AG04449 (cell line): ENCODE measurements around the gene SYT13.

Experiments
- CTCF ChIA-PET: fragments of 350-600 bp; formaldehyde crosslinking; extraction: SDS; loops from one replicate; lab custom pipeline; 2021; ENCODE audit warnings: antibody characterized with exemption; lab: Yijun Ruan, JAX
- POLR2A ChIA-PET: fragments of 400-600, 350-600 bp; formaldehyde crosslinking; extraction: SDS; loops from one replicate; lab custom pipeline; 2020; ENCODE audit warnings: antibody characterized with exemption, inconsistent platforms; lab: Yijun Ruan, JAX
- DNase-seq: peaks from one replicate; pipeline ENCODE4 v3.0.0-alpha.2; 2010; ENCODE audit warnings: low read depth, low spot score
- H3K4me3 ChIP-seq: 2 replicates; pipeline ENCODE4 v1.5.1; 2011; ENCODE audit warnings: low read depth, mild to moderate bottlenecking, control low read depth, low read length
- TF ChIP-seq, protein P1 (sequence below): IDR thresholded peaks from one replicate; pipeline ENCODE4 v1.5.1; 2011; ENCODE audit warnings: mild to moderate bottlenecking, moderate library complexity, low read length, control low read depth, inconsistent platforms; ENCODE audit not compliant: insufficient read depth; ENCODE audit errors: missing control alignments

The SYT13 gene

GRCh38 chr11:45219411-45219810 is 66.7 kb downstream of the SYT13 start:
- H3K4me3 ChIP-seq = no peak overlapping the region
- ChIA-PET POLR2A (no interaction called here), CTCF (no interaction called here)
- TF ChIP-seq, protein P1, sequence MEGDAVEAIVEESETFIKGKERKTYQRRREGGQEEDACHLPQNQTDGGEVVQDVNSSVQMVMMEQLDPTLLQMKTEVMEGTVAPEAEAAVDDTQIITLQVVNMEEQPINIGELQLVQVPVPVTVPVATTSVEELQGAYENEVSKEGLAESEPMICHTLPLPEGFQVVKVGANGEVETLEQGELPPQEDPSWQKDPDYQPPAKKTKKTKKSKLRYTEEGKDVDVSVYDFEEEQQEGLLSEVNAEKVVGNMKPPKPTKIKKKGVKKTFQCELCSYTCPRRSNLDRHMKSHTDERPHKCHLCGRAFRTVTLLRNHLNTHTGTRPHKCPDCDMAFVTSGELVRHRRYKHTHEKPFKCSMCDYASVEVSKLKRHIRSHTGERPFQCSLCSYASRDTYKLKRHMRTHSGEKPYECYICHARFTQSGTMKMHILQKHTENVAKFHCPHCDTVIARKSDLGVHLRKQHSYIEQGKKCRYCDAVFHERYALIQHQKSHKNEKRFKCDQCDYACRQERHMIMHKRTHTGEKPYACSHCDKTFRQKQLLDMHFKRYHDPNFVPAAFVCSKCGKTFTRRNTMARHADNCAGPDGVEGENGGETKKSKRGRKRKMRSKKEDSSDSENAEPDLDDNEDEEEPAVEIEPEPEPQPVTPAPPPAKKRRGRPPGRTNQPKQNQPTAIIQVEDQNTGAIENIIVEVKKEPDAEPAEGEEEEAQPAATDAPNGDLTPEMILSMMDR = no peak
- DNase-seq = no peak

- CTCF ChIA-PET = no interaction called here
- DNase-seq = no peak
- POLR2A ChIA-PET = no interaction called here
- TF ChIP-seq, protein P1 = no peak
- H3K4me3 ChIP-seq = no peak overlapping the region
Observed at GRCh38 chr11:45218705-45219104, 67.4 kb downstream of the SYT13 start.

- CTCF ChIA-PET = no interaction called here
- H3K4me3 ChIP-seq = no peak overlapping the region
- POLR2A ChIA-PET = no interaction called here
- TF ChIP-seq, protein P1 = no peak
- no peak for DNase-seq
Observed at GRCh38 chr11:45217991-45218390, 68.2 kb downstream of the SYT13 start.

DNA sequence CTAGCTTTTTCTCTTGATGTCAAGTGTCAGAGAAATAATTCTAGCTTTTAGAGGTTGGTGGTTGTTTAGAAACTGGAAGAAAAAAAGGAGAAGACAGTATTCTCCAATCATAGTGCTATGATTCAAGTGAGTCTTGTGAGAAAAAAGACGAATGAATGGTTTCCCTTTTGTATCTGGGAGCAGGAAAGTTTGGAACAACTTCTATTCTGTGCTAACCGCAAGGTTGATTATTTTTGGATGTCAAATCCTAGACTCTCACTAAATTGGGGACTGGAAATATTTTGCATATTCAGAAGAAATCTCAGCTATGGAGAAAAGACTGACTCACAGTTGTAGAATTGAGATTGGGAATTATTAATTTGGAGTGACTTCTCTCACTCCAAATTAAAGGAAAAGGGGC is 69.2 kb downstream of the SYT13 start:
- DNase-seq = no peak
- TF ChIP-seq, protein P1 = no peak
- CTCF ChIA-PET = interaction anchor here (0.8 to 1.1 kb wide), 2 partner anchors 17 to 106 kb away, joined by 3 to 5 read pairs; no protein-coding TSS in a partner anchor
- no peak overlapping the region for H3K4me3 ChIP-seq
- POLR2A ChIA-PET = no interaction called here

- ChIA-PET CTCF (interaction anchor here (0.6 to 1.1 kb wide), 3 partner anchors 12 to 22 kb away, joined by 3 to 5 read pairs (median 3); no protein-coding TSS in a partner anchor), POLR2A (no interaction called here)
- DNase-seq = no peak
- TF ChIP-seq, protein P1 = no peak
- no peak overlapping the region for H3K4me3 ChIP-seq
Observed at GRCh38 chr11:45216031-45216430, 70.1 kb downstream of the SYT13 start.

DNA sequence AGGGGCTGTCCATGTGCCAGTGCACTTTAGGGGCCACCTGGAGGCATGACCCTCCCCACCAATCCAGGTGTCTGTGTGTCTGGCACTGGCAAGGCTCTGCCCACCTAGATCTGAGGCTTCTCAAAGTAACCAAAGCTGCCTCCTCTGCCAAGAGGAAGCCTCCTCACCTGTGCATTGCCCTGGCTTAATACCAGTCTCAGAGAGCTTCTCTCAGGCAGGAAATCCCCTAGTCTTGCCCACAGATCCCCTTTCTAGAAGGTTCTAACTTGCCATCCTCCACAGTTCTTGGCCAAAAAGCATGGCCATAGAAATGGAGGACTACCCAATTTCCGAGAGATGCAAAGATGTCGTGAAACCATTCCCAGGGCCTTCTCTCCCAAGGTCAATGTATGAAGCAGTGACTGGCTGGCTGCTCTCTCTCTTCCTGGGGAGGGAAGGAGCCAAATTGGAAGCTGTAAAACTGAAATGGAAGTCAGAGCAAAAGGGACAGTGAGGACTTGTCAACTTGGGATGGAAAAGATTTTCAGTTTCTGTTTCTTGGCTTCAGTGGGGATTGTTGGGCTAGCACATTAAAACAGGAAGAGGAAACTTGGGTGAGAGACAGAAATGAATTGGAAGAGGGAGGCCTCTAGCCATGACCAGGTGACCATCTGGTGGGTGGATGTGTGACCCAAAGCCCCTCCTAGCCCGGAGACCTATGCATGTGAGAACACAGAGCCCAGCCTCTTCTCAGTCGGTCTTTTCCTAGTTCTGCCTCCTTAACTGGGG is 70.9 kb downstream of the SYT13 start:
- DNase-seq = no peak
- ChIA-PET CTCF (interaction anchor here (1.0 kb wide), 1 partner anchor 22 kb away, joined by 3 read pairs; no protein-coding TSS in a partner anchor), POLR2A (no interaction called here)
- no peak overlapping the region for H3K4me3 ChIP-seq
- TF ChIP-seq, protein P1 = no peak
